GM21723 (cell line): ENCODE data around the gene LILRB3.
"Not testable (repeated sequence)": the region's sequence is repeated elsewhere in the genome, so short reads cannot be mapped to it uniquely, and the experiment has no call there.

Experiments used
- ATAC-seq: cut with Tn5 transposase; IDR thresholded peaks from one replicate; pipeline ENCODE4 v1.9.1; 2021; ENCODE audit warnings: mild to moderate bottlenecking, moderate library complexity; ENCODE audit not compliant: unreplicated experiment

LILRB3 gene

DNA sequence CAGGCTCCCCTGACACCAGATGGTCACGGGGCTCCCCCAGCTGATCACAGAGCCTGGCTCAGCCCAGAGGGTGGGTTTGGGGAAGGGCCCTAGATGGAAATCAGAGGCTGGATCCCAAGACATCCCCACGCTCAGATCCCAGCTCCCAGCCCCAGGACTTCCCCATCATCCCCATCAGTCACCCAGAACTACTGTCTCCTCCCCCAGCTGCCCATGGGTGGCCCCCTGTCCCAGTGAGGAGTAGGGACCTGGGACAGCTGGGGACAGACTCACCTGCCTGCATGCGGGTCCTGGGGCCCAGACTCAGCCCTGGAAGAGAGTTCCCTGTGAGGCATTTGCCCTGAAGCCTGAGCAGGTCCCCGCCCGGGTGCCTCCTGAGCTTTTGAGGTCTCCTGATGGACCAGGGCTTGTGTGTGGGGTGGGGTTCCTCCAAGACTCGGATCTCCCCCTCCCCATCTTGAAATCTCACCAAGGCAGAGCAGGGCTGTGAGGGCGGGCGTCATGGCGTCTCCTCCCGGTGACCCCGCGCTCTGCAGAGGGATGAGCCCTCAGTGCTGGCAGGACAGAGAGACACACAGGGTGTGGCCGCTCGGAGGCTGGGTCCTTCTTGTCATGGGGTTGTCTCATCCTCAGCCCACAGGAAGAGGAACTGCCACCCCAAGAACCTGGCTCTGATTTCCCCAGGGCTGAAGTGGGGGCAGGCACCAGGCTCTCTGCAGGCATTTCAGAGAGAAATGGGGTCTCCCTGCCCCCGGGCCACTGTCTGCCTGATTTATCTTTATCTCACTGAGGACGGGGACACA is at the start of gene LILRB3:
TSS of gene LILRB3 (minus strand) at position 534 of the 803 bp plus-strand sequence. CDS start at position 503, 31 bp downstream.
- ATAC-seq: not testable (repeated sequence)

GRCh38 chr19:54272181-54272580 is 49.4 kb upstream of the LILRB3 start:
- not testable (repeated sequence) for ATAC-seq

GRCh38 chr19:54271587-54271986 is 48.8 kb upstream of the LILRB3 start:
- ATAC-seq: not testable (repeated sequence)

- no peak for ATAC-seq
Observed at GRCh38 chr19:54271106-54271505, 48.3 kb upstream of the LILRB3 start.

- ATAC-seq: no peak
Observed at GRCh38 chr19:54268936-54269335, 46.1 kb upstream of the LILRB3 start.

DNA sequence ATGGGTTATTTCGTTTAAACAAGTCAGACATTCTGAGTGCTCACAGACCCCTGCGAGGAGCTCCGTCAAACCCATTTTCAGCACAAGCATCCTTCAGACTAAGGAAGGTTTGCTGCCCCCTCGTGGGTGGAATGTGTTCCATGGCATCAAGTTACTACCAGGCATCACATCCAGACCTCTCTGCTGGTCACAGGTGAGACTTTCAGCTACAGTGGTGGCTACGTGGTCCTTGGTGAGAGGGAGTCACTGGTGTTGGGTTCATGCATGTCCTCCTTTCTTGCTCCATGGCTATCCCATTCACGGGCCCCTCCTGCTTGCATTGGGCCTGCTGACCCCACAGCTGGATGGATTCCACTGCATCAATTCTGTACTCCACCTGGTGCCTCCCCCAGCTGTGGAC is 43.3 kb upstream of the LILRB3 start:
- ATAC-seq: no peak

- no peak for ATAC-seq
Observed at GRCh38 chr19:54262470-54262869, 39.7 kb upstream of the LILRB3 start.

DNA sequence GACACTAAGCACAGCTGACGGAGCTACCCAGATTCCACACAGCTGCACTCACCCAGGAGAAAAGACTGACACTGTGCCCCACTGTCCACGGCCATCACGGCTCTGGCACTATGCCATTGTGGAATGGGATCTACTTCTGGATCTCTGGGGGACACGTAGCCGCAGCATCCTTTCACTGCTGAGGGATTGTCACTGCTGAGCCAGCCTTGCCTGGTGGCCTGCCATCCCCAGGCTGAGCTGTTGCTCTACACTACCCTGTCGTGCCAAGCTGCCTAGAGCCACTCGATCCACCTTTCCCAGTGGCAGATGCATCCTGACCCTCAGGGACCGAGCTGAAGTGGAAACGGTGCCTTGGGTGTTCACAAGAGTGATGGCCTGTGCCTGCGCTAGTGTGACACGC is 39.3 kb upstream of the LILRB3 start:
- ATAC-seq: no peak

DNA sequence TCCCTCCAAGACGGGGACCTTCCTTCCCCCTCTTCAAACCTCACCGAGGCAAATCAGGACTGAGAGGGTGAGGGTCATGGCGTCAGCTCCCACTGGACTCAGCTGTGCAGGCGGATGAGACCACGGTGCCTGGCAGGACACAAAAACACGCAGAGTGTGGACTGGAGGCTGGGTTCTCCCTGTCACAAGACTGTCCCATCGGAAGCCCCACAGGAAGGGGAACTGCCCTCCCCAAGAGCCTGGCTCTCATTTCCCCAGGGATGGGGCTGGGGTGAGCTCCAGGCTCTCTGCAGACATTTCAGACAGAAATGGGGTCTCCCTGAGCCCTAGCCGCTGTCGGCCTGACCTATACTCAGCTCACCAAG is 34.3 kb upstream of the LILRB3 start, which contains the start of gene LILRB5:
TSS of gene LILRB5 (minus strand) at position 158 of the 365 bp plus-strand sequence. CDS start at position 78, 80 bp downstream.
- ATAC-seq: no peak

DNA sequence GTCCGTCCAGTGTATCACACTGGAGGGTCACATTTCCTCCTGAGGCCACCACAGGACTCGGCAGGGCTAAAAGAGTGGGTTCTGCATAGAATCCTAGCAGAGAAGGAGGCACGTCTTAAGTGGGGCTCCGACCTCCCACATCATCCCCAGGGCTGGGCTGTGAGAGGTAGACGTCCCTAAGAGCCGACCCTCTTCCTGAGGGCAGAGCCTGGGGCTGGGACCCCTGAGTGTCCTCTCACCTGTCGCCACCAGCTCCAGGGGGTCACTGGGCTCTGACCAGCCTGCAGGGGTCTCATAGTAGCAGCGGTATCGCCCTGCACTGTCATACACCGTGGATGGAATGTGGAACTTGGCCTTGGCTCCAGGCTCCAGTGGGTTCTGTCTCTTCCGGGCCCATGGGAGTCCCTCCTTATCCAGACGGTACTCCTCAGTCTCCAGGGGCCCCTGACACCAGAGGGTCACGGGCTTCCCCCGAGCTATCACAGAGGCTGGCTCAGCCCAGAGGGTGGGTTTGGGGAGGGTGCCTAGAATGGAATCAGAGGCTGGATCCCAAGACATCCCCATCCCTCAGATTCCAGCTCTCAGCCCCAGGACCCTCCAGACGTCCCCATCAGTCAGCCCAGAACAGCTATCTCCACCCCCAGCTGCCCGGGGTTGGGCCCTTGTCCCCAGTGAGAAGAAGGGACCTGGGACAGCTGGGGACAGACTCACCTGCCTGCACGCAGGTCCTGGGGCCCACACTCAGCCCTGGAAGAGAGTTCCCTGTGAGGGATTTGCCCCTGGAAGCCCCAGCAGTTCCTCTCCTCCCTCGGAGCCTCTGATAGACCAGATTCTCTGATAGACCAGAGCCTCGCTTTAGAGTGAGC is 33.7 kb upstream of the LILRB3 start:
- ATAC-seq: no peak

DNA sequence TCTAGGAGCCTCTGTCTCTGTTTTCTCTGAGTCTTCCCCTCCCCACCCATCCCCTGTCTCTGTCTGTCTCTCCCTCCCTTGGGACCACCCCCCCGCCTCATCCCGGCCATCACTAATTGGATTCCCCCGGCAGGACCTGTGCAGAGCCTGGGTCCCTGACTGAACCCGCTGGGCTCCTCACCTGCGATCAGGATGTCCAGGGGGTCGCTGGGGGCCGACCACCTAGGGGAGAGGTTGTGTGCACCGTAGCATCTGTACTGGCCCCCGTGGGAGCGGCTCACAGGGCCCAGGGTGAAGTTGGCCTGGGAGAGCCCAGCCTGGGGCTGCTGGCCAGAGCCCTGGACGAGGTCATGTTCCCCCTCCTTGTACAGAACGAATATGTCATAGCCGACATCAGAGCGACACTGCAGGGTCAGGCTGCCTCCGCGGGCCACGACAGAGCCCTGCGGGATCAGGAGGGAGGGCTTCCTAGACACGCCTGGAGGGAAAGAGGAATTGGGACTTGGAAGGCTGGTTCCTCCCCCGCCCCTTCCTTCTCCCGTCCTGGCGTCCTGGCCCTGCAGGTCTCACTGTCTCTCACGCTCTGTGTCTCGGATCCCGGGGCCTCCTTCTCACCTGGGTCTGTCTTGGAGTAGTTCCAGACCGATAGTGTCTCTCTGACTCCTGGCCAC is 32.4 kb upstream of the LILRB3 start:
- no peak for ATAC-seq

- no peak for ATAC-seq
Observed at GRCh38 chr19:54254195-54254906, 31.5 kb upstream of the LILRB3 start.

- no peak for ATAC-seq
Observed at GRCh38 chr19:54253331-54254194, 30.8 kb upstream of the LILRB3 start.

- ATAC-seq: no peak
Observed at GRCh38 chr19:54252845-54253244, 30.0 kb upstream of the LILRB3 start.

DNA sequence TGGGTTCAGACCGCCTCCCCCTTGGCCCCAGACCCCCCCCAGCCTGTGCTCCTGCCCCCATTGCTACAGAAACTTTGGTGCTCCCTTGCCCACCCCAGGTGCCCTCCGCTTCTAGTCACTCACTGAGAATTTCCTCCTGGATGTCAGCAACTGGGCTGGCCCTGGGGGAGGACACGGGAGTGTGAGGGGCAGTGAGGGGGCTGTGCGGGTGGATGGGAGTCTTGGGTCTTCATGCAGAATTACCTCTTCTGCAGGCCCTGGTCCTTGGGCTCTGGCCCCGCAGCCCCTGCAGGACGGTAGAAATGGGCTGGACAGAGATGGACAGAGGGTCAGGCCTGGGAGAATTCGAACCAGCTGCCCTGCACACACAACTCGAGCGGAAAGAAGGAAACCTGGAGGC is 29.4 kb upstream of the LILRB3 start:
- ATAC-seq: no peak

DNA sequence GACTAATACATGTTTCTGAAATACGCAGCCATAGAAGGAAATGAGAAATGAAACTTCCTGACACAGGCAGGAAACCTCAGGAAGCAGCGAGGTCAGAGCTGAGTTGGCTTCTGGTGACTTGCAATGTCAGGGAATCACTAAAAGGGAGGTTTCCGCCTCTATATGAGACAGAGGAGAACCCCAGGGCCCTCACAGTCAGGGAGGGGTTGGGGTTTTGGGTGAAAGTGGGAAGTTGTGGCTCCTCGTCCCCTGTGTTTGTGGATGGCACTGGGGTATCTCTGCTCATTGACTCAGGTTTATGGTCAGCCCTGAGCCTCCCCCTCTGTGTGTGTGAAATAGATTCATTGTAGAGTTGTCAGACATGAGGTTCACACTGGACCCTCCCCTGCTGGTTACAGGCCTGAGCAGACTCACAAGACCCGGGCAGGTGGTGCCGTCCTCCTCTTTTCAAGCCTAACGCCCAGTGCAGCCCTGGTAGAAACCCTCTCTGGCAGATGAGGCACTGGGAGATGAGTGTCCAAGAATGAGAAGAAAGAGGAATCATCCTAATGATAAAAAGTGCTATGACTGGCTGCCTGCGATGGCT is 25.3 kb upstream of the LILRB3 start:
- ATAC-seq: no peak

DNA sequence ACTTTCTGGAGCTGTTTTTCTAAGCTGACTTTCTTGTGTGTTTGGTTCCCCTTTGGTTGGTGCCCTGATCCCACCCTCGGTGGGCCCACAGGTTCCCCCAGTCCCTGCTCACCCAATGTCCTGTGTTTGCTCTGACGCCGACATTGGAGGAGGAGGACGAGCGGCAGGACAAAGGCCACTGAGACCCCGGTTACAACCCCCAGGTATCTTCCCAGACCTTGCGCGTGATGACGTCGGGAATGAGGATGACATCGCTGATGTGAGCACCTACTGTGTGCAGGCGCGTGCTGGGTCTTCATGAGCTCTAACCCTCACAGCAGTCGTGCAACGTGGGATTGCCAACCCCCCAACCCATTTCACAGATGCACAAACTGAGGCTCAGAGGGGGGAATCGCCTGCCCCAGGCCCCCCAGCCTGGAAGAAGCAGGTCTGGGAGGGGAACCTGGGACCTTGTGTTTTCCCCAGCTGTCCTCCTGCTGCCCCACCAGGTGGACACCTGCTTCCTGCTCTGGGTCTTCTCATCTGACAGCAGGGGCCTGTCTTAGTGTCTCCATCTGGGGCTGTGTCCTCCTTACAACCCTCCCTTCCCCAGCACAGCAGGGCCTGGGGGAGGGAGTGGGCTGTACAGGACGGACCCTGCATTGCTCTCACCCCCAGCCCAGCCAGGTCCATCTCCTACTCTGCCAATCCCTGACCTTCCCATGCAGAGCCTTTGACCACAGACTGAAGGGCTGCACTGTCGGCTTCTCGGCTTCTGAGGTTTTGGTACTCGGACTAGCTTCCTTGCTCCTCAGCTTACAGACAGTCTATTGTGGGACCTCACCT is 24.5 kb upstream of the LILRB3 start:
- ATAC-seq: no peak

GRCh38 chr19:54245936-54246335 is 23.1 kb upstream of the LILRB3 start:
- no peak for ATAC-seq
